Ishikawa (cell line): ENCODE results near the gene STAC3.
A peak's percentile ranks its signal among the peaks of the same experiment; 100 is the strongest.

Source experiments
- CEBPB ChIP-seq: IDR thresholded peaks from 2 replicates; pipeline ENCODE4 v1.6.1; 2012
- CREB1 ChIP-seq: IDR thresholded peaks from 2 replicates; pipeline ENCODE4 v1.6.1; 2012; ENCODE audit warnings: low read depth
- EGR1 ChIP-seq: IDR thresholded peaks from 2 replicates; pipeline ENCODE4 v1.6.1; 2012
- EP300 ChIP-seq: IDR thresholded peaks from 2 replicates; pipeline ENCODE4 v1.6.1; 2012; ENCODE audit warnings: borderline replicate concordance
- FOXM1 ChIP-seq: IDR thresholded peaks from 2 replicates; pipeline ENCODE4 v1.6.1; 2012; ENCODE audit warnings: low read depth, borderline replicate concordance
- NFIC ChIP-seq: IDR thresholded peaks from 2 replicates; pipeline ENCODE4 v1.6.1; 2012
- RAD21 ChIP-seq: IDR thresholded peaks from 2 replicates; pipeline ENCODE4 v1.6.1; 2012; ENCODE audit warnings: low read depth
- TAF1 ChIP-seq: IDR thresholded peaks from 2 replicates; pipeline ENCODE4 v1.6.1; 2012; ENCODE audit warnings: low read depth, mild to moderate bottlenecking
- TCF12 ChIP-seq: IDR thresholded peaks from 2 replicates; pipeline ENCODE4 v1.6.1; 2012; ENCODE audit warnings: low read depth
- TEAD4 ChIP-seq: IDR thresholded peaks from 2 replicates; pipeline ENCODE4 v1.6.1; 2012
- YY1 ChIP-seq: IDR thresholded peaks from 2 replicates; pipeline ENCODE4 v1.6.1; 2012; ENCODE audit warnings: low read depth
- ZBTB7A ChIP-seq: IDR thresholded peaks from 2 replicates; pipeline ENCODE4 v1.6.1; 2012; ENCODE audit warnings: low read depth
- TF ChIP-seq, protein P1 (sequence below): IDR thresholded peaks from 2 replicates; pipeline ENCODE4 v1.6.1; 2012
- TF ChIP-seq, protein P2 (sequence below): IDR thresholded peaks from 2 replicates; pipeline ENCODE4 v1.6.1; 2012; ENCODE audit warnings: low read depth, mild to moderate bottlenecking
- TF ChIP-seq, protein P3 (sequence below): IDR thresholded peaks from 2 replicates; pipeline ENCODE4 v1.6.1; 2012

The STAC3 gene

GRCh38 chr12:57276935-57277563, 26.1 kb upstream of the STAC3 start:
- peak; percentile 53 for TF ChIP-seq RAD21
- no peak for TF ChIP-seq NFIC

- TF ChIP-seq CREB1 (no peak), EGR1 (no peak), YY1 (no peak), NFIC (no peak), FOXM1 (no peak), TEAD4 (no peak), CEBPB (no peak)
- TF ChIP-seq, protein P1, sequence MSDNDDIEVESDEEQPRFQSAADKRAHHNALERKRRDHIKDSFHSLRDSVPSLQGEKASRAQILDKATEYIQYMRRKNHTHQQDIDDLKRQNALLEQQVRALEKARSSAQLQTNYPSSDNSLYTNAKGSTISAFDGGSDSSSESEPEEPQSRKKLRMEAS: no peak
Measured at GRCh38 chr12:57273516-57273915, 22.5 kb upstream of the STAC3 start.

DNA sequence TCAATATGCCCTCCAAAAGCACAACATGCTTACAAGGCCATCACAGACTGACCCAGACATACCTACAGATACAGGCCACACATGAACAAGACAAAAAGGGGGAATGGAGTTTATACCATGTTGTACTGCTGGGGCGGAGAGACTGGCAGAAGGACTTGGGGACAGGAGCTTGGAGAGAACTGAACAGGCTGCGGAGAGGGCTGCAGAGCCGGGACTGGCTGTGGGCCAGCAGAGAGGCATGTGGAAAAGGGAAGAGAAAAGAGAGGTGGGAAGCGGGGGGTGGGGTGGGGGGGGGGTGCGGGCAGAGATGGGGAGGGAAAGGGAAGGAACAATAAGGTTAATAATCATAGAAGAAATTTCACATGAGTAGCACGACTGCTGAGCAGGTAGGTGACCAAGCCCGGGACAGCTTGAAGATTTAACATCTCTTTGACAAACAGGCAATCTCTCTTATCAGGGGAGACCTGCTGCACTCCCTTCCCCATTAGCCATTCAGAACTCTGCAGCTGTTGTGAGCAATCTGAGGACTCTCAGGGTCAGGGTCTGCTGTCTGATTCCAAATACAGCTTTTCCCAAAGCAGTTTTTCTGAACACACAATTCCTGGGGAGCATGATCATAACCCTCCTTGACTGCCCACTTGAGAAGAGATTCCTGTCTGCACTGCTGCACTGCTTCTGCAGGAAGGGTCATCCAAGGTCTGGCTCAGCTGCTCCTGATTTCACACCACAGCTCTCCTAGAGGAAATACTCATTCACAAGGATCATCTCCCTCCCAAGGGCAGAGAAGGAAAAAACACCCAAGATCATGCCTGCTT, 21.6 kb upstream of the STAC3 start:
- no peak for TF ChIP-seq NFIC
- no peak for TF ChIP-seq EGR1
- TF ChIP-seq YY1: no peak
- TF ChIP-seq, protein P2, sequence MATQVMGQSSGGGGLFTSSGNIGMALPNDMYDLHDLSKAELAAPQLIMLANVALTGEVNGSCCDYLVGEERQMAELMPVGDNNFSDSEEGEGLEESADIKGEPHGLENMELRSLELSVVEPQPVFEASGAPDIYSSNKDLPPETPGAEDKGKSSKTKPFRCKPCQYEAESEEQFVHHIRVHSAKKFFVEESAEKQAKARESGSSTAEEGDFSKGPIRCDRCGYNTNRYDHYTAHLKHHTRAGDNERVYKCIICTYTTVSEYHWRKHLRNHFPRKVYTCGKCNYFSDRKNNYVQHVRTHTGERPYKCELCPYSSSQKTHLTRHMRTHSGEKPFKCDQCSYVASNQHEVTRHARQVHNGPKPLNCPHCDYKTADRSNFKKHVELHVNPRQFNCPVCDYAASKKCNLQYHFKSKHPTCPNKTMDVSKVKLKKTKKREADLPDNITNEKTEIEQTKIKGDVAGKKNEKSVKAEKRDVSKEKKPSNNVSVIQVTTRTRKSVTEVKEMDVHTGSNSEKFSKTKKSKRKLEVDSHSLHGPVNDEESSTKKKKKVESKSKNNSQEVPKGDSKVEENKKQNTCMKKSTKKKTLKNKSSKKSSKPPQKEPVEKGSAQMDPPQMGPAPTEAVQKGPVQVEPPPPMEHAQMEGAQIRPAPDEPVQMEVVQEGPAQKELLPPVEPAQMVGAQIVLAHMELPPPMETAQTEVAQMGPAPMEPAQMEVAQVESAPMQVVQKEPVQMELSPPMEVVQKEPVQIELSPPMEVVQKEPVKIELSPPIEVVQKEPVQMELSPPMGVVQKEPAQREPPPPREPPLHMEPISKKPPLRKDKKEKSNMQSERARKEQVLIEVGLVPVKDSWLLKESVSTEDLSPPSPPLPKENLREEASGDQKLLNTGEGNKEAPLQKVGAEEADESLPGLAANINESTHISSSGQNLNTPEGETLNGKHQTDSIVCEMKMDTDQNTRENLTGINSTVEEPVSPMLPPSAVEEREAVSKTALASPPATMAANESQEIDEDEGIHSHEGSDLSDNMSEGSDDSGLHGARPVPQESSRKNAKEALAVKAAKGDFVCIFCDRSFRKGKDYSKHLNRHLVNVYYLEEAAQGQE: no peak
- TF ChIP-seq ZBTB7A: no peak

- no peak for TF ChIP-seq CEBPB
- TF ChIP-seq, protein P1: no peak
- TF ChIP-seq, protein P2: no peak
- TF ChIP-seq EGR1: no peak
- TF ChIP-seq TAF1: no peak
- no peak for TF ChIP-seq TCF12
- TF ChIP-seq ZBTB7A: no peak
- TF ChIP-seq EP300: no peak
- no peak for TF ChIP-seq CREB1
- TF ChIP-seq FOXM1: no peak
- TF ChIP-seq TEAD4: no peak
- no peak for TF ChIP-seq RAD21
- TF ChIP-seq, protein P3, sequence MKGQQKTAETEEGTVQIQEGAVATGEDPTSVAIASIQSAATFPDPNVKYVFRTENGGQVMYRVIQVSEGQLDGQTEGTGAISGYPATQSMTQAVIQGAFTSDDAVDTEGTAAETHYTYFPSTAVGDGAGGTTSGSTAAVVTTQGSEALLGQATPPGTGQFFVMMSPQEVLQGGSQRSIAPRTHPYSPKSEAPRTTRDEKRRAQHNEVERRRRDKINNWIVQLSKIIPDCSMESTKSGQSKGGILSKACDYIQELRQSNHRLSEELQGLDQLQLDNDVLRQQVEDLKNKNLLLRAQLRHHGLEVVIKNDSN: no peak
- no peak for TF ChIP-seq YY1
- TF ChIP-seq NFIC: no peak
Measured at GRCh38 chr12:57270966-57271470, 20.0 kb upstream of the STAC3 start.

DNA sequence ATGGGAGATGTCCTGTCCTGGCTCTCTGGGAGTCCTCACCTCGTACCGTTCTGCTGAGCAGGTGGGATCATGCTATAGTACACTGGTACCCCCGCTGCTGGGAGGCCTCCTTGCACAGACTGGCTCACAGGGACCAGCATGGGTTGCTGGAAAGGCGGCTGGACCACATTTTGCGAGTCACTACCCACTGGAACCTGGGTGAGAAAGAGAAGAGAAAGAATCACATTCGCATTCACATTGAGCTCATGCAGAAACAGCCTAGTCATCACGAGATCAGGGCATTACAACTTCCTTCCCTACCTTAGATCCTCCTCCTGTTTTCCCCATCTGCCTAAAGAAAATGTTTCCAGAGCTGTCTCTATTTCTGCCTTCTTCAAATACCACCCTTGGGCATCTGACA, 17.3 kb upstream of the STAC3 start:
- TF ChIP-seq, protein P1: no peak
- TF ChIP-seq NFIC: no peak
- no peak for TF ChIP-seq TAF1
- TF ChIP-seq TEAD4: no peak
- TF ChIP-seq, protein P2: no peak
- no peak for TF ChIP-seq YY1
- TF ChIP-seq EGR1: no peak
- TF ChIP-seq EP300: no peak
- TF ChIP-seq RAD21: no peak
- no peak for TF ChIP-seq CEBPB
